Omental fat pad (tissue), 4 donors: Measurements from ENCODE around the gene PACRG. TPM values are rescaled to one million over a fixed set of nuclear protein-coding genes. Genes with fewer than 3 reads are reported as not detected.

Experiments
- ATAC-seq: fragments of 150-250 bp; one replicate; pipeline ENCODE4 v1.9.1; 2016; ENCODE audit warnings: mild to moderate bottlenecking, moderate library complexity; ENCODE audit not compliant: low FRiP score
- DNase-seq: peaks from one replicate; pipeline ENCODE4 v3.0.0-alpha.2; 2019; ENCODE audit warnings: low spot score
- CTCF ChIP-seq, 3 donors: fragments of 450-650 bp; IDR thresholded peaks; one replicate each; pipeline ENCODE4 v1.5.1; 2016 to 2017; ENCODE audit warnings: antibody characterized with exemption in 3 of 3, mild to moderate bottlenecking in 3 of 3, moderate library complexity in 2 of 3
- total RNA-seq, 4 donors: library from RNA; depleted of rRNA; stranded (reverse); fragments of >200 nt; gene quantifications; one replicate each; pipeline ENCODE4 v1.1.0, GENCODE V29; 2016

PACRG gene
- total RNA-seq, 4 donors from 2014 or later = 0.48 to 2.5 (median 1.3) TPM; not detected in 1

DNA sequence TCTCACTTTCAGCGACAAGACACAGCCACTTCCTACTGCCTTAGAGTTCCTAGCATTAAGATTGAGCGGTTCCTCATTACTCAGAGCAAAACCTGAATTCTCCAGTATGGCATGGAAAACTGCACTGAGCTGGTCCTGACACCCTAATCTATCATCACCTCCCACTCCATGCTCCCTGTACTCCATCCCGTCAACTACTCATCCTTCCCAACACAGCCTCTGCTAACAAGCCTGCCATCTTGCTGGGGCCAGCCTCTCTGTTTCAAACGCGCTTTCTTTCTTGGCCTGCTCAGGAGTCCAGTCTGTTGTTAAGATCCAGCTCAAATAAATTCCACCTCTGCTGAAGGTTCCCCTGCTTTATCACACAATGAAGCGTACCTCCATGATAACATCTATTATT, 12.2 kb upstream of the PACRG start:
- TF ChIP-seq CTCF (IDR thresholded peaks at IDR 0.05) = no peak
- DNase-seq = no peak
- ATAC-seq = no peak

GRCh38 chr6:162719528-162719927, 8.2 kb upstream of the PACRG start:
- no peak for DNase-seq
- ATAC-seq = no peak
- TF ChIP-seq CTCF (IDR thresholded peaks at IDR 0.05) = no peak

GRCh38 chr6:162721404-162721687, 6.4 kb upstream of the PACRG start:
- no peak for TF ChIP-seq CTCF (IDR thresholded peaks at IDR 0.05)
- DNase-seq (no peak), ATAC-seq (no peak)

DNA sequence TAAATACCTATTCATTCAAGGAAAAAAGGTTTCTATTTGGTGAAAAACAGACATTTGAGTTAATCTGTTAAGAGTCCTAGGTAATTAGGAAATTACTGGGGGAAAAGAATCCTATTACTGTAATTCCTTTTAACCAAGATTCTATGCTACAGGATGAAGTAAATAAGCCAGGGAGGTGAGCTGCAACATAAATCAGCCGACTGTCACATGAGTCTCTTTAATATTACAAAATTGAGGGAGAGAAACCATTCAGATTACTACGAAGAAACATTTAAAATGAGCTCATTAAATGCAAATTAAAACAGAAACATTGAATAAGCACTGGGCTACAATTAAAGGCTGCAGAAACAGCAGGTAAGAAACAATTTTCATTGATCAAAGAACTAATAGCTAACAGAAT, 5.5 kb upstream of the PACRG start:
- ATAC-seq (no peak), DNase-seq (no peak)
- TF ChIP-seq CTCF (IDR thresholded peaks at IDR 0.05) = no peak

- DNase-seq = no peak
- ATAC-seq = no peak
- no peak for TF ChIP-seq CTCF (IDR thresholded peaks at IDR 0.05)
Measured at GRCh38 chr6:162722633-162723032, 5.1 kb upstream of the PACRG start.

DNA sequence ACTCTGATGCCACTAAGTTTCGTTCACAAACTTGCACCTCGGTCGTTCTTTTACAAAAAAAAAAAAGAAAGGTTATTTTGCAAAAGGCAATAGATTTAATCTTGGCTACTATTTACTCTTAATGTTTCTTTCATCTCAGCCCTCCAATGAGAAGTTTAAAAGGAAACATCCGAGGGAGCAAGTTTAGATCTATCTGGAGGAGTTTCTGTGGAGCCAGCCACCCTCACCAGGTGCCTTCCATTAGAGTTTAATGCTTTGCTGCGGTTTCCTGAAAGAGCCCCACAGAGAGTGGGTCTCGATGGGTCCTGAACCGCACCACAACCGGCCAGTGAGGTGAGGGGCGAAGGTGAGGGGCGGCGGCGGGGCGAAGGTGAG, 840 bp upstream of the PACRG start:
- no peak for ATAC-seq
- DNase-seq = no peak
- no peak for TF ChIP-seq CTCF (IDR thresholded peaks at IDR 0.05)

- peak; percentile 15 for ATAC-seq
- TF ChIP-seq CTCF (IDR thresholded peaks at IDR 0.05) = no peak
- DNase-seq = no peak
Measured at GRCh38 chr6:162728197-162728596, 423 bp downstream of the PACRG start.
